ENCODE data around the gene CNOT10. TPM values are rescaled to one million over a fixed set of nuclear protein-coding genes. Genes with fewer than 3 reads are reported as not detected.

Gene CNOT10
- total RNA-seq, 2 experiments from 2014 or later, result 56.4 to 59.4 TPM

DNA sequence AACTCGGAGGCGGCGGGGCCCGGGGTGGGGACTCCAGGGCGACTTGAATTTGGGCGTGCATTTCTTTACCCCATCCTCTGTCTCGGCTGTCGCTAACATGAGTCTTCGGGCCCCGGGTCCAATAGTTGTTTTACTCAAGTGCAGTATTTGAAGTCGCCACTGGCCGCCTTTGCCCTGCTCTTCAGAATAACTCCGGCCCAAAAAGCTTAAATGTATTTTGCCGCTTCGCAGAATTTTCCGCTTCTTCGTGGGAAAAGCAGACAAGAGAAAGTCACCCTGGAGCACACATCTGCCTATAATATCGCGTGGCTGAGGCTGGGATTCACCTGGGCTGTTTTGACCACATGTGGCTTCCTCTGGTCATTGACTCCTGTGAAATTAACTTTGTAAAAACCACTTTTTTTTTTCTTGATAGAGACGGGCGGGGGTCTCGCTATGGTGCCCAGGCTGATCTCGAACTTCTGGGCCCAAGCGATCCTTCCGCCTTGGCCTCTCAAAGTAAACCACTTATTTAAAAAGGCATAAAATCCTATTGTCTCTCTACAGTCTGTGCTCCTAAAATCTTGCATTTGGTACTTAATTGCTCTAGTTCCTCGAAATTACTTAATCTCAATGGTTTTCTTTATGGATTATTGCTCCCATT lies 676 bp downstream of the CNOT10 start:
- ChIA-PET POLR2A (no interaction called here), CTCF (interaction anchor here (1.0 to 1.5 kb wide), 2 partner anchors 10 to 13 kb away, joined by 3 read pairs; no protein-coding TSS in a partner anchor)

DNA sequence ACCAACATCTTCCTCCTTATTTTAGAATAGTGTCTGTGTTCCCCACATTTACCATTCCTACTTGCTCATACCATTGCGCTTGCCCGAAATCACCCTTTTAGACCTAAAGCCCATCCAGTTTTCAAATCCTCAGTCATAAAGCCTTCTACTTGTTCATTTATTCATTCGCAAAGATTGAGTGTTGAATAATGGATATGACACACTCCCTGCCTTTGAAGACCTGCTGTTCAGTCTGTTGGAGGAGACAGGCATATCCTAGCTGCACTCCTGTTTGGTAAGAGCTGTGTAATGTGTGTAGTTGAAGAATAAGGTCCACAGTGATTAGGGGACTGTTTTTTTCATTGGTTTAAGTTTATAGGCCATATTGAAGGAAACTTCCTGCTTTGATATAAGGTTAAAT lies 1.7 kb downstream of the CNOT10 start:
- CTCF ChIA-PET, result no interaction called here

DNA sequence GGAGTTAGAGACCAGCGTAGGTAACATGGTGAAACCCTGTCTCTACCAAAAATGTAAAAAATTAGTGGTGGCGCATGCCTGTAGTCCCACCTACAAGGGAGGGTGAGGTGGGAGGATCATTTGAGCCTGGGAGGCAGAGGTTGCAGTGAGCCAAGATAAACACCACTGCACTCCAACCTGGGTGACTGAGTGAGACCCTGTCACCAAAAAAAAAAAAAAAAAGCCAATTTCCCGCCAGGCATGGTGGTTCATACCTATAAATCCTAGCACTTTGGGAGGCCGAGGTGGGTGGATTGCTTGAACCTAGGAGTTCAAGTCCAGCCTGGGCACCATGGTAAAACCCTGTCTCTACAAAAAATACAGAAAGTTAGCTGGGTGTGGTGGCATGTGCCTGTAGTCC lies 6.9 kb downstream of the CNOT10 start:
- ChIA-PET CTCF (no interaction called here), POLR2A (no interaction called here)

More for the DNA sequence above, 1.7 kb downstream of the CNOT10 start:
- POLR2A ChIA-PET, result interaction anchor here (0.6 kb wide), 2 partner anchors 216 to 267 kb away, joined by 3 read pairs; no protein-coding TSS in a partner anchor

DNA sequence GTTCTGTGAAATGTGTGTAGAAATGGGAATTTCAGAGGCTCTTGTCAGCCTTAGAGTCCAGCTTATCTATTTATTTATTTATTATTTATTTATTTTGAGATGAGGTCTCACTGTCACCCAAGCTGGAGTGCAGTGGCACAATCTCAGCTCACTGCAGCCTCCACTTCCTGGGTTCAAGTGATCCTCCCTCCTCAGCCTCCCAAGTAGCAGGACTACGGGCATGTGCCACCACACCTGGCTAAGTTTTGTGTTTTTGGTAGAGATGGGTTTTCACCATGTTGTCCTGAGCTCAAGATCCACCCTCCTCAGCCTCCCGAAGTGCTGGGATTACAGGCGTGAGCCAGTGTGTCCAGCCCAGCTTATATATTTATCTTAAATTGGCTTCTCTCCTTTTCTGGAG lies 11.5 kb downstream of the CNOT10 start:
- ChIA-PET CTCF (interaction anchor here (0.6 to 1.1 kb wide), 3 partner anchors 11 to 369 kb away, joined by 3 to 4 read pairs (median 3); partner anchors contain the start of gene CNOT10), POLR2A (no interaction called here)

DNA sequence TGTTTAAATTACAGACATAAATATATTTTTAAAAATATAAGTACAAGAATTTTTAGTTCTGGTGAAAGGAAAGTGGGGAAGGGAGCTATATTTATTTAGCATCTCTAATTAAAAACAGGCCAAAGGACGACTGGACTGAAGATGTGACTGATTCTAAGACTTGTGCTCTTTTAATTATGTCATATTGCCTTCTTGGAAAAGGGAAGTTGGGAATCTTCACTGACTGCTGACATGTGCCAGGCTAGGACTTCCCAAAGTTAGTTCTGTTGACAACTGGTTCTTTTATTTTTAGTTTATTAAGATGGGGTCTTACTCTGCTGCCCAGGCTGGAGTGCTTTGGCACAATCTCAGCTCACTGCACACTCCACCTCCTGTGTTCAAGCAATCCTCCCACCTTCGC lies 13.5 kb downstream of the CNOT10 start:
- POLR2A ChIA-PET, result no interaction called here
- CTCF ChIA-PET, result interaction anchor here (0.6 to 1.6 kb wide), 2 partner anchors 9 to 852 kb away, joined by 3 read pairs; no protein-coding TSS in a partner anchor

DNA sequence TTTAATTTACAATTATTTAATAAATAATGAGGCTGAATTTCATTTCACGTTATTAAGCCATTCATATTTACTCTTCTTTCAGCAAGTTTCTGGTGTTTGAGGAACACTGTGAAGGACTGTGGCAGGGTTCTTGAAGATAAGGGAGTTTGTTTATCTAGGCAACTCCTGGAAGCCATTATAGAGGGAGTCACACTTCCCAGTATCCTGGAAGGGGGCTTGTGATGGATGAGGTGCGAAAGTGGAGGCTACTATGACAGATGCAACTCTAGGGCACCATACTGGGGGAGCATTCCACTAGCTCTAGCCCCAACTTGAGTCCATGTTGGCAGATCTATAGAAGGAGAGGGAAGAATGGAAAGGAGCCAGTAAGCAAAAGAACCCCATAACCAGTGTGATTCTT lies 14.4 kb downstream of the CNOT10 start:
- CTCF ChIA-PET, result no interaction called here
- POLR2A ChIA-PET, result no interaction called here

DNA sequence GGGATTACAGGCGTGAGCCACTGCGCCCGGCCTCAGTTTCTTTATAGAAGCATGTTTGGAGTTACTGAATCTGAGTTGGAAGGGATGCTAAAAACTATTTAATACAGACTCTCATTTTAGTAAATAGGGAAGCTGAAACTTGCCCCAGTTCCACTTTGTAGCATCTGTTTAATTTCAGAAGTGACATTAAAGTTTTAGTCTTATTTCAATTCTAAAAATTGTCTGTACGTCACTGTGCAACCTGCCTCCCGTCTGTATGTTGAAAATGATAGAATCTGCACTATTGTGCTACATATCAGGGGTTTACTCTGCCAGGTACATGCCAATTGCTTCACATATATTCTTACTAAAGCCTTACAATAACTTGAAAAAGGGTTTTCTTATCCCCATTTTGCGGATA lies 15.3 kb downstream of the CNOT10 start:
- CTCF ChIA-PET, result no interaction called here
- POLR2A ChIA-PET, result no interaction called here

DNA sequence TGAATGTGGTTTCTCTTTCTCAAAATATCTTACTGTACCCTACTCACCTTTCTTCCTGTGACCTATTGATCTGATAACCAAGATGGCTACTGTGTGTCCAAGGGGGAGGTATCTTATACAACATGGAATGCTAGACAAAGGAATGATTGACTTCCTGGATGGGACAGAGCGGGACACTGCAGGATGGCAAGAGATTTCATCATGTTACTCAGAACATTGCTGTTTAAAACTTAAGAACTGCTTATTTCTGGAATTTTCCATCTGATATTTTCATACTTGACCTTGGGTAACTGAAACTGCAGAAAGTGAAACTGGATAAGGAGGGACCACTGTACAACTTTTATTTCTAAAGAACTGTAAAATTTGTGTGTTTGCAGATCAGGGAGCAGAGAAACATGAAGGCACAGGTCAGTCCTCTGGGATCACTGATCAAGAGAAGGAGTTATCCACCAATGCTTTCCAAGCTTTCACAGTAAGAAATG lies 18.5 kb downstream of the CNOT10 start:
- CTCF ChIA-PET, result no interaction called here
- POLR2A ChIA-PET, result no interaction called here

DNA sequence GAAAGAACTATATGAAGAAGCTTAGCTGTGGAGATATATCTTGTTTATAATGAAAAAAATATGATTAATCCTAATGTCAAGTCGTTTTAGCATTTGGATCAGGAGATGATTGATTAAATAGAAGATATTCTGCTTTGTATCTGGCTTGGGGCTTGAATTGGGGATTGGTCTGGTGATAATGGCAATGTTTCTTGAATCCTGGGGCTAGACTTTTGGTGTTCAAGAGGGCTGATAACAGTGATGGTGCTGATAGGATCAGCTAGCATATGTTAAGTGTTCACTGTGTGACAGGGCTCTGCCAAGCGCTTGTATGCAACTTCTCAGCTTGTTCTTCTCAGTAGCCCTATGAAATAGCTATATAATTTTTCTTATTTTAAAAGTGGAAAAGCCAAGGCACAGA lies 20.2 kb downstream of the CNOT10 start:
- ChIA-PET CTCF (interaction anchor here (0.5 kb wide), 1 partner anchor 230 kb away, joined by 5 read pairs; no protein-coding TSS in a partner anchor), POLR2A (no interaction called here)

DNA sequence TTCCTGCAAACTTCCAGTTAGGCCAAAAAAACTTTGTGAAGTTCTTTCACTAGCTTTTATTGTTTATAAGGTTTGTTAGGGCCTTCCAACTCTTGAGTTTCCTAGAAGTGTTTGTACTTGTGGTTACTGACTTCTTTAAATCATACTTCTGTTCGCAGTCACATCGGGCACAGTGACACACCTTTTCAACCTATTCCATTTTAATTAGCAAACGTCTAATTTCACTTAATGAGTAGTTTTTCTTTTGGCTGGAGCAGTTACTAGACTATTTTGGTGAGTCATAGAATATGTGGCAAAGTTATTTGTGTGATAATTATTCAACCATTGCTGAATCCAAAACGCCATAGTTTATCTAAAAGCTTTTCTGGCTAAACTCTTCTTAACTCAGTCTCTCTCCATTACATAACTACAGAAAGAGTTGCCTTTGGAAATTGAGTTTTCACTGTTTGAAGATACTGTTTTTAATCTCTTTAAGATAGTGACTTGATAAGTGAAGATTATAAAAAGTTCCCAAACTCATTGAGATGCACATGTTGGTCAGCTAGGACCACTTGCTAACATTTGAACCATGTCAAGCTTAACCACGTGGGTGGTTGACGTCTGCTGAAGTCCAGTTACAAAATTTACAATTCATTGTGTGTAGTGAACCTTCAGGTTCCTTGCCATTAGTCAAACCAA lies 21.5 kb downstream of the CNOT10 start:
- ChIA-PET POLR2A (no interaction called here), CTCF (no interaction called here)

DNA sequence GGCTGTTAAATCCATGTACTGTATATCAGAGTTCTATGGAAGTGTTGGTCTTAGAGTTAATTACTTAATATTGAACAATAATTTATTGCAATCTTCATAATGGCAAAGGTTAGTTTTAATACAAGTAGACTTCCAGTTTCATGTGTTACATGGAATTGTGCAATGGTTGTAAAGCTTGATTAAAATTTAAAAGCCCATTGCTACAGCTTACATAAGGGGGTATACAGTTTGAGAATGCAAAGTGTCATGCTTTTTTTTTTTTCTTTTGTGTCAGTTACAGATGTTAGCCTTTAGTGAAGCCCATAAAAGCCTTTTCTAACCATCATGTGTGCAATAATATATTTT lies 22.0 kb downstream of the CNOT10 start:
- ChIA-PET POLR2A (no interaction called here), CTCF (interaction anchor here (1.2 kb wide), 1 partner anchor 9 kb away, joined by 3 read pairs; no protein-coding TSS in a partner anchor)

DNA sequence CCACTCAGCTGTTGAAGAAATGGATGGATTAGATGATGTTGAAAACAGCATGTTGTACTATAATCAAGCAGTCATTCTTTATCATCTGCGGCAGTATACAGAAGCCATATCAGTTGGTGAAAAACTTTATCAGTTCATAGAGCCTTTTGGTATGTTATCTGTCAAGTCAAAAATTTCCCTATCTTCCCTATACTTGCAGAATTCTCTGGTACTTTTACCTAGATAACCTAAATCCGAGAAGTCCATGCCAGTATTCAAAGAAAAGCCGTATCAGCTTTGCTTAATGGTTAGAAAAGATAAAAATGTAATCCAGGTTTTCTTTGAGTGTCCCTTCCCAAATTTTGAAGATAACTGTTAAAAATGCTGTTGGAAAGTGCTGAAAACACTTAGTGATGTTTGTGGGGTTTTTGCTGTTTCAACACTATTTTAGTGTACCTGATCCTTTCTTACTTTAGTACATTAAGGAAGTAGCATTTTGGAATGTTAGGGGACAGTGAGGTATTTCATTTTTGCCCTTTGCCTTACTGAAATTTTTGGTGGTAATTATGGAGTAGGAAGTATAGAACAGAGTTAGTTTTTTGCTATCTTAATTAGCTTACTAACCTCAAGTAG lies 23.8 kb downstream of the CNOT10 start:
- CTCF ChIA-PET, result interaction anchor here (0.5 to 1.0 kb wide), 3 partner anchors 9 to 20 kb away, joined by 3 read pairs; no protein-coding TSS in a partner anchor
- POLR2A ChIA-PET, result no interaction called here

DNA sequence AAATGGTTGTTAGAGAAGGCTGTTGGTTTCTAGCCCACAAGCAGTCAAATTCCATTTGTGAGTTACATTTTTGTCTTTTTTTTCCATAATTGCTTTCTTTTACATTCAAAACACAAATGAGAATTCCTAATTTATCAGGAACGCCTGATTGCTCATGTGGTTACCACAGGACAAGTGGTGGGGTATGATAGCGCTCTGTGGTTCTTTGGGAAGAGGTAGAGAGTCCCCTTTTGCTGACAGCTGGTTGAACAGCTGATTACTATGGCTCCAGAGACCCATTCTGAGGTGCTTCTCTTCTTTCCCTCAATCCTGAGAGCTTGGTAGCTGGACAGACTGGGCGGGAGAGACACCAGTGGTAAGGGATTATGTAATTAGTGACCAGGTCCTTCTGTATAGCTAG lies 24.4 kb downstream of the CNOT10 start:
- ChIA-PET CTCF (interaction anchor here (0.5 to 0.7 kb wide), 2 partner anchors 9 to 12 kb away, joined by 3 read pairs; no protein-coding TSS in a partner anchor), POLR2A (no interaction called here)

DNA sequence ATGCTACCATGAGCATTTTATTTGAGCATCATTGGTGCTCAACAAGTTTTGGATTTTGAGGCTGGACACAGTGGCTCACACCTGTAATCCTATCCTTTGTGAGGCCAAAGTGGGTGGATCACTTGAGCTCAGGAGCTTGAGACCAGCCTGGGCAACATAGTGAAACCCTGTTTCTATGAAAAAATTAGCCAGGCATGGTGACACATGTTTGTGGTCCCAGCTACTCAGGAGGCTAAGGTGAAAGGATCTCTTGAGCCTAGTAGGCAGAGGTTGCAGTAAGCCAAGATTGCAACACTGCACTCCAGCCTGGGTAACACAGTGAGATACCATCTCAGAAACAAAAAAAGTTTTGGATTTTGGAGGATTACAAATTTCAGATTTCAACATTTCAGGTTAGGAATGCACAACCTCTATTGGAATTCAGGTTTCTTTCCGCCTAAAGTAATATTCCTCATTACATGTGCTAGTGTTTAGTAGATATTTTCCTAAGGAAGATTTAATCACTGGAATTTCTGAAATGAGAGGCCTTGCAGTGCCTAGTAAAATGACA lies 27.6 kb downstream of the CNOT10 start:
- ChIA-PET POLR2A (no interaction called here), CTCF (no interaction called here)

DNA sequence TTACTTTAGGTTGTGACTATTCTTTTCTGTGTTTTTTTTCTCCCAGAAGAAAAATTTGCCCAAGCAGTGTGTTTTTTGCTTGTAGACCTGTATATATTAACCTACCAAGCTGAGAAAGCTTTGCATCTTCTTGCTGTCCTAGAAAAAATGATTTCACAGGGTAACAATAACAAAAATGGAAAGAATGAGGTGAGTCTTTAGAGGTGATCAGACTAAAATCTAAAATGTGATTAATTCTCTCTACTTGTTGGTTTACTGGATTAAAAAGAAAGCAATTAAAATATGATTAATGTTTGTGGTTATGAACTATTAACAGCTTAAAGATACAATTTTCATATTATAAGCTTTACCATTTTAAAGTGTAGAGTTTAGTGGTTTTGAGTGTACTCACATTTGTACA lies 28.2 kb downstream of the CNOT10 start:
- CTCF ChIA-PET, result no interaction called here
- POLR2A ChIA-PET, result interaction anchor here (0.5 kb wide), 1 partner anchor 269 kb away, joined by 3 read pairs; no protein-coding TSS in a partner anchor

DNA sequence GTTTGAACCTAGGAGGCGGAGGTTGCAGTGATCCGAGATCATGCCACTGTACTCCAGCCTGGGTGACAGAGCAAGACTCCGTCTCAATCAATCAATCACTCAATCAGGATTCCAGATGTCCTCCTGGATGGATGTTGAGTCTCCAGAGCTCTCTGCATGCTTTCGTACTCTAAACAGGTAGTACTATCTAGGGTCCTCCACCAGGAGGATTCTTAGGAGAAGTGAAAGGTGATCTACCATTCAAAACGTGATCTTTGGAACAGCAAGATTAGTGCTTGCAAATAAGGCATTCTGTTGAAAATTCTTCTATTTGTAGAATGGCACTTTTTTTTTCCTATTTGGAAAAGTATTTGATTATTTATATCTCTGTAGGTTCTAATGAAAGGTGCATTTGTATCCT lies 34.3 kb downstream of the CNOT10 start:
- ChIA-PET CTCF (no interaction called here), POLR2A (no interaction called here)

DNA sequence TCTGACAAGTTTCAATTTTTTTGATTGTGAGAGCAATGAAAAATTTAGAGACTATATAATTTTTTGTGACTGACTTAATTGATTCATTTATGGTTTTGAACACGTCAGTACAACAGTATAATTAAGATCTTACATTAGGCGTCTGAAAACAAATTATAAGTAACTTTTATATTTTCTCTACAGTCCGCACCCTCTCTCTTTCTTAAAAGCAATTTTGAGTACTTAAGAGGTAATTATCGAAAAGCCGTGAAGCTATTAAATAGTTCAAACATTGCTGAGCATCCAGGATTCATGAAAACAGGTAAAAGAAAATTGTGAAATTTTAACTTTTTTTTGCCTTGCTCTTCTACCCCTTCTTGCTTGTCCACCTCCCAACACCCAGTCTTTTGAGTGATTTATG lies 34.9 kb downstream of the CNOT10 start:
- ChIA-PET POLR2A (no interaction called here), CTCF (no interaction called here)

DNA sequence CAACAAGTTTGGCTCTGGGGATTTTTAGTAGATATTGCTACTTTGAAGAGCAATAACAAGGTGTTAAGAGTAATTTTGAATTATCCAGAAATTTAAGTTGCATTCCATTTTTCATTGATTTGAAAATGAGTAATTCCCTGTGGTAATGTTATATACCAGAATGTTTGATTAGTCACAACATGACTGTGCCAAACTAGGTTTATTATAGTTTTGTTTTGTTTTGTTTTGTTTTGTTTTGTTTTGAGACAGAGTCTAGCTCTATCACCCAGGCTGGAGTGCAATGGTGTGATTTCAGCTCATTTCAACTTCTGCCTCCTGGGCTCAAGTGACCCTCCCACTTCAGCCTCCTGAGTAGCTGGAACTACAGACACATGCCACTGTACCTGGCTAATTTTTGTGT lies 40.7 kb downstream of the CNOT10 start:
- CTCF ChIA-PET, result interaction anchor here (0.6 to 1.6 kb wide), 2 partner anchors 12 to 581 kb away, joined by 3 read pairs; no protein-coding TSS in a partner anchor
- POLR2A ChIA-PET, result no interaction called here

DNA sequence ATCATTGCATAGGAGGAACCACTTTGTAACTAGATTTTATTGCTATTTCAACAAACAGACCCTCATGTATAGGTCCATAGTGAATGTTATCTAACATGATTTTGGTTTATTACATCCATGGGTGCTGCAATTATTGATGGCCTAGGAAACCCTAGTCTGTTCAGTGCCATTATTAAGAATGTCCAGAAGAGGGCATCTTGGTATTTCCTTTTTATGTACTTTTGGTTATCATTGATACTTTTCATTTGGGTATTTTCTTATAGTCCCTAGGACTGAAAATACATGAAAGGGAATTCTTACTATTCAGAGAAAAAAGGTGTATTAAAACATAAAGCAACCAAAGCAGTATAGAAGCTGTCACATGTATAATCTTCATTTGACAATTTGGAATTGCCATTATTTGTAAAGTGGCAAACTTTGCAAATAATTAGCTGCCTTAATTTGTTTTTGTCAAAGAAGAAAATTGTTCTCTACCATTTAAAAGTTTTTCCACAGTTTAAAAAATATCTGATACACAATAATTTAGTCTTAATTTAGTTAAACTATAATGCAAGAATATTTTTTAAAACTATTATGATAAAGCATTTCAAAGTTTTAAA lies 48.7 kb downstream of the CNOT10 start:
- POLR2A ChIA-PET, result no interaction called here
- CTCF ChIA-PET, result no interaction called here

DNA sequence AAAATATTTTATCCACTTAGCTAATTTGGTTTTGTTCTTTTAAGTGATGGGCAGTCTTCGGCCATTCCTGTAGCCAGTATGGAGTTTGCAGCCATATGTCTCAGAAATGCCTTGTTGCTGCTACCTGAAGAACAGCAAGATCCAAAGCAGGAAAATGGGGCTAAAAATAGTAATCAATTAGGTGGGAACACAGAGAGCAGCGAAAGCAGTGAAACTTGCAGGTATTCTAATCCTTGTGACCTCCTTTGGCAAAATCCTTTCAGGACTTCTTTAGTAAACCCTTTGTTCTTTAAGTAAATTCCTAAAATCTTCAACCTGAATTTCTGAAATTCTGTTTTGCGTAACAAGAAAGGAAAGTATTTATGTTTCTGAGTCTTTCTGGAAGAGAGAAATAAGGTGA lies 49.8 kb downstream of the CNOT10 start:
- ChIA-PET CTCF (no interaction called here), POLR2A (no interaction called here)

Data from activated CD8-positive, alpha-beta memory T cell treated with anti-CD3 and anti-CD28 coated beads for 36 hours (primary cell).